ENCODE data around the gene DCAF4.

Gene DCAF4

GRCh38 chr14:72879431-72879830 lies 46.8 kb upstream of the DCAF4 start:
- no peak for DNase-seq (ENCODE audit: low read depth in 1 of 2, low spot score in 1 of 2)
- TF ChIP-seq, protein P1, sequence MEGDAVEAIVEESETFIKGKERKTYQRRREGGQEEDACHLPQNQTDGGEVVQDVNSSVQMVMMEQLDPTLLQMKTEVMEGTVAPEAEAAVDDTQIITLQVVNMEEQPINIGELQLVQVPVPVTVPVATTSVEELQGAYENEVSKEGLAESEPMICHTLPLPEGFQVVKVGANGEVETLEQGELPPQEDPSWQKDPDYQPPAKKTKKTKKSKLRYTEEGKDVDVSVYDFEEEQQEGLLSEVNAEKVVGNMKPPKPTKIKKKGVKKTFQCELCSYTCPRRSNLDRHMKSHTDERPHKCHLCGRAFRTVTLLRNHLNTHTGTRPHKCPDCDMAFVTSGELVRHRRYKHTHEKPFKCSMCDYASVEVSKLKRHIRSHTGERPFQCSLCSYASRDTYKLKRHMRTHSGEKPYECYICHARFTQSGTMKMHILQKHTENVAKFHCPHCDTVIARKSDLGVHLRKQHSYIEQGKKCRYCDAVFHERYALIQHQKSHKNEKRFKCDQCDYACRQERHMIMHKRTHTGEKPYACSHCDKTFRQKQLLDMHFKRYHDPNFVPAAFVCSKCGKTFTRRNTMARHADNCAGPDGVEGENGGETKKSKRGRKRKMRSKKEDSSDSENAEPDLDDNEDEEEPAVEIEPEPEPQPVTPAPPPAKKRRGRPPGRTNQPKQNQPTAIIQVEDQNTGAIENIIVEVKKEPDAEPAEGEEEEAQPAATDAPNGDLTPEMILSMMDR (IDR thresholded peaks at IDR 0.05; ENCODE audit: insufficient read depth, low read length), result no peak
- TF ChIP-seq REST (IDR thresholded peaks at IDR 0.05; ENCODE audit: insufficient replicate concordance, low read depth) (no peak), SPI1 (IDR thresholded peaks at IDR 0.05; ENCODE audit: borderline replicate concordance, low read depth) (no peak), POLR2AphosphoS5 (IDR thresholded peaks at IDR 0.05; ENCODE audit: low read depth) (no peak), GABPA (IDR thresholded peaks at IDR 0.05; ENCODE audit: low read depth) (no peak)
- H3K4me3 ChIP-seq (replicated peaks; ENCODE audit: insufficient read depth, low read length), result no peak overlapping the region
- H3K27ac ChIP-seq (replicated peaks), result no peak overlapping the region
- H3K27me3 ChIP-seq (ENCODE audit: insufficient read depth, poor library complexity, severe bottlenecking), result no peaks in the 10 kb centered on the region

- TF ChIP-seq, protein P1 (IDR thresholded peaks at IDR 0.05; ENCODE audit: insufficient read depth, low read length), result no peak
- TF ChIP-seq POLR2AphosphoS5 (IDR thresholded peaks at IDR 0.05; ENCODE audit: low read depth), result no peak
- no peak for TF ChIP-seq SPI1 (IDR thresholded peaks at IDR 0.05; ENCODE audit: borderline replicate concordance, low read depth)
- TF ChIP-seq GABPA (IDR thresholded peaks at IDR 0.05; ENCODE audit: low read depth), result no peak
- TF ChIP-seq REST (IDR thresholded peaks at IDR 0.05; ENCODE audit: insufficient replicate concordance, low read depth), result no peak
- Histone ChIP-seq H3K4me3 (replicated peaks; ENCODE audit: insufficient read depth, low read length) (no peak overlapping the region), H3K27ac (replicated peaks) (no peak overlapping the region), H3K27me3 (ENCODE audit: insufficient read depth, poor library complexity, severe bottlenecking) (no peaks in the 10 kb centered on the region)
- no peak for DNase-seq (ENCODE audit: low read depth in 1 of 2, low spot score in 1 of 2)
These were observed 46.1 kb upstream of the DCAF4 start for GRCh38 chr14:72880164-72880563.

GRCh38 chr14:72880820-72881219 lies 45.4 kb upstream of the DCAF4 start:
- DNase-seq (ENCODE audit: low read depth in 1 of 2, low spot score in 1 of 2), result no peak
- H3K27me3 ChIP-seq (ENCODE audit: insufficient read depth, poor library complexity, severe bottlenecking), result no peaks in the 10 kb centered on the region
- H3K4me3 ChIP-seq (replicated peaks; ENCODE audit: insufficient read depth, low read length), result no peak overlapping the region
- no peak overlapping the region for H3K27ac ChIP-seq (replicated peaks)
- TF ChIP-seq GABPA (IDR thresholded peaks at IDR 0.05; ENCODE audit: low read depth) (no peak), SPI1 (IDR thresholded peaks at IDR 0.05; ENCODE audit: borderline replicate concordance, low read depth) (peak; percentile 66; the same call in 1 of the 2 replicates), POLR2AphosphoS5 (IDR thresholded peaks at IDR 0.05; ENCODE audit: low read depth) (no peak)
- TF ChIP-seq, protein P1 (IDR thresholded peaks at IDR 0.05; ENCODE audit: insufficient read depth, low read length), result no peak

GRCh38 chr14:72881543-72881942 lies 44.7 kb upstream of the DCAF4 start:
- Histone ChIP-seq H3K27ac (replicated peaks) (no peak overlapping the region), H3K27me3 (ENCODE audit: insufficient read depth, poor library complexity, severe bottlenecking) (no peaks in the 10 kb centered on the region), H3K4me3 (replicated peaks; ENCODE audit: insufficient read depth, low read length) (no peak overlapping the region)
- DNase-seq (ENCODE audit: low read depth in 1 of 2, low spot score in 1 of 2), result no peak
- TF ChIP-seq POLR2AphosphoS5 (IDR thresholded peaks at IDR 0.05; ENCODE audit: low read depth) (no peak), SPI1 (IDR thresholded peaks at IDR 0.05; ENCODE audit: borderline replicate concordance, low read depth) (no peak), REST (IDR thresholded peaks at IDR 0.05; ENCODE audit: insufficient replicate concordance, low read depth) (no peak), GABPA (IDR thresholded peaks at IDR 0.05; ENCODE audit: low read depth) (no peak)
- TF ChIP-seq, protein P1 (IDR thresholded peaks at IDR 0.05; ENCODE audit: insufficient read depth, low read length), result no peak

All from HL-60 (cell line).